Renal pelvis (tissue), 3 donors: ENCODE results near the gene TBC1D19. TPM values are rescaled to one million over a fixed set of nuclear protein-coding genes. Genes with fewer than 3 reads are reported as not detected.

Experiments used
- polyA plus RNA-seq, 3 donors: library from polyadenylated mRNA; unstranded; fragments of 120-200 nt; gene quantifications; one replicate each; pipeline ENCODE4 v1.2.1, GENCODE V29; 2013; ENCODE audit not compliant: insufficient read length in 3 of 3

Gene TBC1D19
- polyA plus RNA-seq, 3 donors: 18.4 to 21.9 (median 18.5) TPM

Other genes starting within 250 kb of the TBC1D19 start
- gene CCKAR, start 93.6 kb upstream of the TBC1D19 start, polyA plus RNA-seq: not detected